ENCODE results near the gene CTNNB1.

The CTNNB1 gene

DNA sequence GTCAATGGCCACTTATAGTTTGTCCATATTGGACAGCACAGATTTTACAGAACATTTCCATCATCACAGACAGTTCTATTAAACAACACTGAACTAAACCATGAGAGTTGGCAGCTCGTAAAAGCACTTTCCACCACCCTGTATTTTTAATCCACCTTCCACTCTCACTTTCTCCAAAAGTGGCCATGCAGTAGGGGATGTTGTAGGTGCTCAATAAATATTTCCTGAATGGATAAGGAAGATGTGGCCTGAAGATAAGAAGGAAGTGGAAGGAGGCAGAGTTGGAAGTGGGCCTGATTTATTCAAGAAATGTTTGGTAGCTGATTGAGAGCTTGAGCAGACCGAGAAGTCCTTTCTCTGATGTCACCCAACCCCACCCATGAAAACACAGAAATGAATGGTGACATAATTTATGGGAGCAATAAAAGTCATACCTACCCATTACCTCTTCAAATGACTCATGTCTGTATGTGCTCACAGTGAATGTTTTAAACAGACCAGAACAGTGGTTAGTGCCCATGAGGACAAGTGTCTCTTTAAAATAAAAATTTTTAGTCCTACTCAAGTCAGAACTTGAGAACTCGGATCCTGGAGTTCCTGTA is 39.6 kb upstream of the CTNNB1 start:
- H3K27ac ChIP-seq (ENCODE audit: low read length): no peak overlapping the region
- ATAC-seq (ENCODE audit: insufficient read depth, low read depth): no peak
- no peaks in the 10 kb centered on the region for H3K79me2 ChIP-seq (ENCODE audit: insufficient read depth, low read length)

DNA sequence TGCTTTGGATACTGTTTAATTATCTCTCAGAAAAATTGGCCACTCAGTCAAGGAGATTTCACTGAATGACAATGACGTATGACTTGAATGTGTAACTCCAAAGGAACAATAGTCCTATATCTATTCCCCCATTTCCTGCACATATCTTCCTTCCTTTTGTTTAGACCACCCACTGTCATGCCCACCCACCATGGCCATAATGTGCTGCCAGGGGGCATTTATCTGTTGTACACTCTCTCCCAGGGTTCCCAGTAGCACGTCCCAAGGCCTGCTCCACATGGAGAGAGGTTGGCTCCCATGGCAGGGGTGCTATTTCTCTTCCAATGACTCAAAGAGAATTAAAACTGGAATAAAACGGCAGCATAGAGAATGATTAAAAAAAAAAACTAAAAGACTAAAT is 36.8 kb upstream of the CTNNB1 start:
- no peaks in the 10 kb centered on the region for H3K36me3 ChIP-seq (ENCODE audit: insufficient read depth, low read length)

More for the DNA sequence above, 39.6 kb upstream of the CTNNB1 start:
- H3K27me3 ChIP-seq (ENCODE audit: insufficient read depth, low read length, poor library complexity): peaks cover 10% of the 10 kb centered on the region
- no peaks in the 10 kb centered on the region for H3K9me3 ChIP-seq (ENCODE audit: insufficient read depth, low read length, severe bottlenecking)
- H3K4me2 ChIP-seq (ENCODE audit: insufficient read depth, low read length): no peak overlapping the region
- no peaks in the 10 kb centered on the region for H3K36me3 ChIP-seq (ENCODE audit: insufficient read depth, low read length)
- TF ChIP-seq EZH2 (IDR thresholded peaks at IDR 0.05; ENCODE audit: borderline replicate concordance, low read depth, low read length, severe bottlenecking): no peak
- TF ChIP-seq CTCF (IDR thresholded peaks at IDR 0.05; ENCODE audit: borderline replicate concordance, extremely low read depth, low read length, poor library complexity, severe bottlenecking): no peak
- no peak for DNase-seq
- no peak overlapping the region for H2AFZ ChIP-seq (ENCODE audit: low read depth, low read length)
- no peaks in the 10 kb centered on the region for H4K20me1 ChIP-seq (ENCODE audit: insufficient read depth, low read length)
- no peaks in the 10 kb centered on the region for H3K4me1 ChIP-seq (ENCODE audit: insufficient read depth, low read length)
- no peak overlapping the region for H3K4me3 ChIP-seq (ENCODE audit: low read depth in 1 of 2, low read length in 2 of 2)
- H3K9ac ChIP-seq (ENCODE audit: low read depth, low read length): no peak overlapping the region

DNA sequence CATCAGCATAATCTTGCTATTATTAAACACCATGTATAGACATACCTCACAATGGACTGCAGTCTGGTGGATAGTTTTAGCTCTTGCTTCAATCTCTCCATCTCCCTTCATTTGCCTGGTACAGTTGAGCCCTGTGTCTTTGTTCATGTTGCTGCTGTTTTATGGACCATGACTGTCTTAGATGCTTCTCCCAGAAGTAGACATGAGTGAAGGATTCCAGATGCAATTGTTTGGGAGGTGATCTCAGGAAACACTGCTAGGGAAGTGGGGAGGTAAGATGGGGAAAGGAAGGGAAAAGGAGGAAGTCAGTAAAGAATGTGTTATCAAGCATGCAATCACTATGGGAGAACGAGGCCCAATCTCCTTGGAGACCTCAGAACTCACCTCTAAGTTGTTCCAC is 36.3 kb upstream of the CTNNB1 start:
- no peaks in the 10 kb centered on the region for H3K9me3 ChIP-seq (ENCODE audit: insufficient read depth, low read length, severe bottlenecking)
- ATAC-seq (ENCODE audit: insufficient read depth, low read depth) (no peak), DNase-seq (no peak)
- peaks cover 8% of the 10 kb centered on the region for H3K27me3 ChIP-seq (ENCODE audit: insufficient read depth, low read length, poor library complexity)
- no peaks in the 10 kb centered on the region for H4K20me1 ChIP-seq (ENCODE audit: insufficient read depth, low read length)
- no peak overlapping the region for H3K4me3 ChIP-seq (ENCODE audit: low read depth in 1 of 2, low read length in 2 of 2)
- no peaks in the 10 kb centered on the region for H3K79me2 ChIP-seq (ENCODE audit: insufficient read depth, low read length)
- TF ChIP-seq EZH2 (IDR thresholded peaks at IDR 0.05; ENCODE audit: borderline replicate concordance, low read depth, low read length, severe bottlenecking) (no peak), CTCF (IDR thresholded peaks at IDR 0.05; ENCODE audit: borderline replicate concordance, extremely low read depth, low read length, poor library complexity, severe bottlenecking) (no peak)
- no peaks in the 10 kb centered on the region for H3K4me1 ChIP-seq (ENCODE audit: insufficient read depth, low read length)
- no peak overlapping the region for H3K4me2 ChIP-seq (ENCODE audit: insufficient read depth, low read length)
- H3K36me3 ChIP-seq (ENCODE audit: insufficient read depth, low read length): no peaks in the 10 kb centered on the region
- H2AFZ ChIP-seq (ENCODE audit: low read depth, low read length): no peak overlapping the region
- H3K27ac ChIP-seq (ENCODE audit: low read length): no peak overlapping the region
- no peak overlapping the region for H3K9ac ChIP-seq (ENCODE audit: low read depth, low read length)

More for the DNA sequence above, 36.8 kb upstream of the CTNNB1 start:
- no peak overlapping the region for H3K4me3 ChIP-seq (ENCODE audit: low read depth in 1 of 2, low read length in 2 of 2)
- DNase-seq: no peak
- peaks cover 3% of the 10 kb centered on the region for H3K27me3 ChIP-seq (ENCODE audit: insufficient read depth, low read length, poor library complexity)
- no peak overlapping the region for H3K27ac ChIP-seq (ENCODE audit: low read length)
- H3K9ac ChIP-seq (ENCODE audit: low read depth, low read length): no peak overlapping the region
- no peaks in the 10 kb centered on the region for H3K79me2 ChIP-seq (ENCODE audit: insufficient read depth, low read length)
- H4K20me1 ChIP-seq (ENCODE audit: insufficient read depth, low read length): no peaks in the 10 kb centered on the region
- TF ChIP-seq CTCF (IDR thresholded peaks at IDR 0.05; ENCODE audit: borderline replicate concordance, extremely low read depth, low read length, poor library complexity, severe bottlenecking): no peak
- no peak for TF ChIP-seq EZH2 (IDR thresholded peaks at IDR 0.05; ENCODE audit: borderline replicate concordance, low read depth, low read length, severe bottlenecking)
- no peak overlapping the region for H2AFZ ChIP-seq (ENCODE audit: low read depth, low read length)
- H3K4me2 ChIP-seq (ENCODE audit: insufficient read depth, low read length): no peak overlapping the region
- H3K4me1 ChIP-seq (ENCODE audit: insufficient read depth, low read length): no peaks in the 10 kb centered on the region
- no peak for ATAC-seq (ENCODE audit: insufficient read depth, low read depth)
- no peaks in the 10 kb centered on the region for H3K9me3 ChIP-seq (ENCODE audit: insufficient read depth, low read length, severe bottlenecking)

All from DND-41 (cell line).